ENCODE results near the gene PPP3CA.
"Not testable (repeated sequence)": the region's sequence is repeated elsewhere in the genome, so short reads cannot be mapped to it uniquely, and the experiment has no call there.

PPP3CA gene

GRCh38 chr4:101251261-101251660 lies 96.1 kb downstream of the PPP3CA start:
- no peak for FAIRE-seq
- TF ChIP-seq SPI1 (IDR thresholded peaks at IDR 0.05; ENCODE audit: low read depth, low read length) (no peak), TAF1 (IDR thresholded peaks at IDR 0.05; ENCODE audit: low read depth, low read length) (no peak)
- no peak for DNase-seq (ENCODE audit: insufficient read length, low spot score)

- no peak for DNase-seq (ENCODE audit: insufficient read length, low spot score)
- TF ChIP-seq TAF1 (IDR thresholded peaks at IDR 0.05; ENCODE audit: low read depth, low read length) = no peak
- TF ChIP-seq SPI1 (IDR thresholded peaks at IDR 0.05; ENCODE audit: low read depth, low read length) = no peak
- TF ChIP-seq POU2F2 (IDR thresholded peaks at IDR 0.05; ENCODE audit: low read depth, low read length) = no peak
- no peak for TF ChIP-seq POLR2A (IDR thresholded peaks at IDR 0.05; ENCODE audit: low read depth, low read length)
- TF ChIP-seq PAX5 (IDR thresholded peaks at IDR 0.05; ENCODE audit: insufficient read depth, low read length, severe bottlenecking) = no peak
- TF ChIP-seq POLR2AphosphoS5 (IDR thresholded peaks at IDR 0.05; ENCODE audit: low read depth, low read length) = no peak
- FAIRE-seq = no peak
Measured at GRCh38 chr4:101244349-101244748, 103.0 kb downstream of the PPP3CA start.

DNA sequence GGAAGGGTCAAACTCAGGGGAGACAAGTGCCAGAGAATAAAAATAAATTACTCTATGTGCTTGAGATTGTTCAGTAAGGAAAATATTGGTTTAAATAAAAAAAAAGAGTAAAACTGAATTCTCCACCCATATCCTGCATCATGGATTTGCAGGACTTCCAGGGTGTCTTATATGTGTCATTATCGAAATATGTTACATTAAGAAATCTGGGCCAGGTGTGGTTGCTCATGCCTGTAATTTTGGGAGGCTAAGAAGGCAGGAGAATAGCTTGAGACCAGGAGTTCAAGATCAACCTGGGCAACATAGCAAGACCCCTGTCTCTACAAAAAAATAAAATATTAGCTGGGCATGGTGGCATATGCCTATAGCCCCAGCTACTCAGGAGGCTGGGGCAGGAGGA lies 104.9 kb downstream of the PPP3CA start:
- FAIRE-seq (no peak), DNase-seq (ENCODE audit: insufficient read length, low spot score) (no peak)
- TF ChIP-seq POLR2AphosphoS5 (IDR thresholded peaks at IDR 0.05; ENCODE audit: low read depth, low read length) (no peak), TAF1 (IDR thresholded peaks at IDR 0.05; ENCODE audit: low read depth, low read length) (no peak), POU2F2 (IDR thresholded peaks at IDR 0.05; ENCODE audit: low read depth, low read length) (no peak), SPI1 (IDR thresholded peaks at IDR 0.05; ENCODE audit: low read depth, low read length) (no peak), PAX5 (IDR thresholded peaks at IDR 0.05; ENCODE audit: insufficient read depth, low read length, severe bottlenecking) (no peak), POLR2A (IDR thresholded peaks at IDR 0.05; ENCODE audit: low read depth, low read length) (no peak)

- TF ChIP-seq SPI1 (IDR thresholded peaks at IDR 0.05; ENCODE audit: low read depth, low read length) (no peak), POLR2AphosphoS5 (IDR thresholded peaks at IDR 0.05; ENCODE audit: low read depth, low read length) (no peak), TAF1 (IDR thresholded peaks at IDR 0.05; ENCODE audit: low read depth, low read length) (no peak), POU2F2 (IDR thresholded peaks at IDR 0.05; ENCODE audit: low read depth, low read length) (no peak)
- FAIRE-seq (no peak), DNase-seq (ENCODE audit: insufficient read length, low spot score) (no peak)
Measured at GRCh38 chr4:101240099-101240498, 107.2 kb downstream of the PPP3CA start.

GRCh38 chr4:101239665-101240064 lies 107.7 kb downstream of the PPP3CA start:
- no peak for DNase-seq (ENCODE audit: insufficient read length, low spot score)
- no peak for TF ChIP-seq POLR2A (IDR thresholded peaks at IDR 0.05; ENCODE audit: low read depth, low read length)
- TF ChIP-seq POU2F2 (IDR thresholded peaks at IDR 0.05; ENCODE audit: low read depth, low read length) = no peak
- TF ChIP-seq TAF1 (IDR thresholded peaks at IDR 0.05; ENCODE audit: low read depth, low read length) = no peak
- no peak for TF ChIP-seq SPI1 (IDR thresholded peaks at IDR 0.05; ENCODE audit: low read depth, low read length)
- no peak for TF ChIP-seq PAX5 (IDR thresholded peaks at IDR 0.05; ENCODE audit: insufficient read depth, low read length, severe bottlenecking)
- no peak for TF ChIP-seq POLR2AphosphoS5 (IDR thresholded peaks at IDR 0.05; ENCODE audit: low read depth, low read length)
- no peak for FAIRE-seq

DNA sequence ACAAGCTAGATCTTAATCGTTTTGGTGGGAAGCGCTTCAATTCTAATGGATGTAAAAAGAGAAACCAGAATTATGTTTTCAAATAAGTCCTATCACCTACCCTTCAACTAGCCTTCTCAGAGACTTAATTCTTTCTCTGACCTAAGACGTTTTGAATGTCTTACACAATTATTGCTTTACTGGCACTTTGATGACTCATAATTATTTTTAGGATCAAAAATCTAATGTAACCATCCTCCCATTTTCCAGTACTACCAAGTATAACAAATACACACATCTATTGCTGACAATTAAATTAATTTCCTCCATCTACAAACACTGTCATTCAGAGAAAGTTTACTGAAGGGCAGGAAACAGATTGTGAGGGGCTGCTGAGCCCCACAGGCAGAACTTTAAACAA lies 108.6 kb downstream of the PPP3CA start:
- FAIRE-seq (no peak), DNase-seq (ENCODE audit: insufficient read length, low spot score) (no peak)
- TF ChIP-seq TAF1 (IDR thresholded peaks at IDR 0.05; ENCODE audit: low read depth, low read length) = no peak
- TF ChIP-seq POU2F2 (IDR thresholded peaks at IDR 0.05; ENCODE audit: low read depth, low read length) = no peak
- no peak for TF ChIP-seq POLR2AphosphoS5 (IDR thresholded peaks at IDR 0.05; ENCODE audit: low read depth, low read length)

DNA sequence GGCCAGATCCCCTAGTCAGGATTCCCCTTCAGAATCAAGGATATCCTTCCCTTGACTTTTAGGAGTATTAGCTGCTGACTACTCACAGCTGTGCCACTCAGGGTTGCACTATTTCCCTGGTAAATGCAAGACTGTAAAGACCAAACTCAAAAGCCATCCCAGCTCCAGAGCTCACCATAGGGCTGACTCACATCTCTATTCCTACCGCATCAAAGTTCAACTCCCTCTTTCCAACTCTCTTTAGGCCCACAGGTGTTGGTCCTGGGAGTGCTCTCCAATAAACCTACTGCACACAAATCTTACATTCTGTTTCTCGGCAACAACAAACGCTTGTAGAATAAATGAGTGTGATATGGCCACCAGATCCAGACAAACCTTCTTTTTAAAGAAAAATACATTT lies 109.6 kb downstream of the PPP3CA start:
- DNase-seq (ENCODE audit: insufficient read length, low spot score) (no peak), FAIRE-seq (no peak)
- TF ChIP-seq POLR2AphosphoS5 (IDR thresholded peaks at IDR 0.05; ENCODE audit: low read depth, low read length) = no peak
- TF ChIP-seq POU2F2 (IDR thresholded peaks at IDR 0.05; ENCODE audit: low read depth, low read length) = no peak

DNA sequence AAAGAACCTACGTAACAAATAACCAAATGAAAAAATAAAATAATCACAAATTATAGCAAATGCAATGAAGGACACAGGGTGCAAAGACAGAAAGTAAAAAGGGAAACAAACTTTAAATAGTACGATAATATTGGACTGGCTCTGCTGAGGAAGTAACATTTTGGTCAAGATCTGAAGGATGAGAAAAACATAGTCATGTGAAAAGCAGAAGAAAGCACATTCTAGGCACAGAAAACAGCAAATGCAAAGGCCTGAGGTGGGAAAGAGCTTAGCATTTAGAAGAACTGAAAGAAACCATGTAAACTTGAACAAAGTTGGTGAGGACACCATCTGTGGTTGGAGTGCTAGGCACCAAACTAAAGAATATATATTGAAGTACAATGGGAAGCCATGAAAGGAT lies 111.2 kb downstream of the PPP3CA start:
- DNase-seq (ENCODE audit: insufficient read length, low spot score) = no peak
- no peak for FAIRE-seq
- TF ChIP-seq POLR2A (IDR thresholded peaks at IDR 0.05; ENCODE audit: low read depth, low read length) = no peak
- TF ChIP-seq SPI1 (IDR thresholded peaks at IDR 0.05; ENCODE audit: low read depth, low read length) = no peak
- no peak for TF ChIP-seq POLR2AphosphoS5 (IDR thresholded peaks at IDR 0.05; ENCODE audit: low read depth, low read length)
- TF ChIP-seq PAX5 (IDR thresholded peaks at IDR 0.05; ENCODE audit: insufficient read depth, low read length, severe bottlenecking) = no peak
- TF ChIP-seq POU2F2 (IDR thresholded peaks at IDR 0.05; ENCODE audit: low read depth, low read length) = no peak
- no peak for TF ChIP-seq TAF1 (IDR thresholded peaks at IDR 0.05; ENCODE audit: low read depth, low read length)

DNA sequence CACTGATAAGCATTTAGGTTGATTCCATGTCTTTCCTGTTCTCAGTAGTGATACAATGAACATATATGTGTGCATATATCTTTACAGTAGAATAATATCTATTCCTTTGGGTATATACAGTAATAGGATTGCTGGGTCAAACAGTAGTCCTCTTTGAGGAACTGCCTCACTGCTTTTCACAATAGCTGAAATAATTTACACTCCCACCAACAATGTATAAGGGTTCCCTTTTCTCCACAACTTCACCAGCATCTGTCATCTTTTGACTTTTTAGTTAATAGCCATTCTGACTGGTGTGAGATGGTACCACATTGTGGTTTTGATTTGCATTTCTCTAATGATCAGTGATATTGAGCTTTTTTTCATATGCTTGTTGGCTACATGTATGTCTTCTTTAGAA lies 113.2 kb downstream of the PPP3CA start:
- not testable (repeated sequence) for FAIRE-seq; DNase-seq (ENCODE audit: insufficient read length, low spot score)

DNA sequence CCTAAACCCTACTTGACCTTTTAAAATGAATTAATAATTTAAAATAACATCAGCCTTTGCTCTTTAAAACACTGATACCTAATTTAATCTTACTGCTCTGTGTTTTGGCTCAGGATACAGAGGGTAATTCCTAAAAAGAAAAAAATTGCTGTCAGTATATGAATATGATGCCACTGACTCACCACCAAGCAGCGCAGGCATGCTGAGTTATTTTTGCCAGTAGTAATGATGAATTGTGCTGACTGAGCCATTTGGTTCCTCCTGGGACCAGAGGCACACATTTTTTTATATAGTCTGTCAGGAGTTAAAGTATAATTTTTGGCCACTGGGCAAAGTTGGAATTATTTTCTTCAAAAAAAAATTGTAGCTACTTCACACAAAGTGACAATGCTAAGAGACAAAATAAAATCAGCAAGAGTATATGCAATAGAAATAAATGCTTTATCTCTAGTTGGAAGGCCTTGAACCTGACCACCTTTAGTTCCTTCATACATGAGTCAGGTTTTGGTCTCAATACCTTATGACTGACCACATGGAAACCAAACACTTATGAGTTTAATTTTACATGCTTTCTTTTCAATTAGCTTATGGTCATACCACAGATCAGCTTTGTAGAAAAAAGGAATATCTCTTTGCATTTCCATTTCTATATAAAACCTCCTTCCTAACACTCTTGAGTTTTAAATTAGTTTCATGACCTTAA lies 115.1 kb downstream of the PPP3CA start:
- no peak for FAIRE-seq
- no peak for TF ChIP-seq TAF1 (IDR thresholded peaks at IDR 0.05; ENCODE audit: low read depth, low read length)
- no peak for TF ChIP-seq PAX5 (IDR thresholded peaks at IDR 0.05; ENCODE audit: insufficient read depth, low read length, severe bottlenecking)
- TF ChIP-seq POLR2AphosphoS5 (IDR thresholded peaks at IDR 0.05; ENCODE audit: low read depth, low read length) = no peak
- TF ChIP-seq SPI1 (IDR thresholded peaks at IDR 0.05; ENCODE audit: low read depth, low read length) = no peak
- TF ChIP-seq POU2F2 (IDR thresholded peaks at IDR 0.05; ENCODE audit: low read depth, low read length) = no peak
- no peak for TF ChIP-seq POLR2A (IDR thresholded peaks at IDR 0.05; ENCODE audit: low read depth, low read length)

More for the DNA sequence above, 115.1 kb downstream of the PPP3CA start:
- no peak for DNase-seq (ENCODE audit: insufficient read length, low spot score)
